ENCODE data around the gene PRKAR2A.
"Not testable (repeated sequence)": the region's sequence is repeated elsewhere in the genome, so short reads cannot be mapped to it uniquely, and the experiment has no call there.

Gene PRKAR2A

GRCh38 chr3:48776854-48777253 lies 70.8 kb downstream of the PRKAR2A start:
- DNase-seq (ENCODE audit: low read depth): no peak

- no peak for DNase-seq (ENCODE audit: low read depth)
Observed at GRCh38 chr3:48770192-48770502, 77.5 kb downstream of the PRKAR2A start.

- DNase-seq (ENCODE audit: low read depth): no peak
Observed at GRCh38 chr3:48765376-48765775, 82.3 kb downstream of the PRKAR2A start.

- DNase-seq (ENCODE audit: low read depth): no peak
Observed at GRCh38 chr3:48762816-48763215, 84.9 kb downstream of the PRKAR2A start.

- DNase-seq (ENCODE audit: low read depth): not testable (repeated sequence)
Observed at GRCh38 chr3:48759991-48760540, 87.6 kb downstream of the PRKAR2A start.

GRCh38 chr3:48759531-48759930 lies 88.1 kb downstream of the PRKAR2A start:
- DNase-seq (ENCODE audit: low read depth): not testable (repeated sequence)

- DNase-seq (ENCODE audit: low read depth): no peak
Observed at GRCh38 chr3:48759071-48759470, 88.6 kb downstream of the PRKAR2A start.

- no peak for DNase-seq (ENCODE audit: low read depth)
Observed at GRCh38 chr3:48756640-48757039, 91.0 kb downstream of the PRKAR2A start.

GRCh38 chr3:48750856-48751255 lies 96.8 kb downstream of the PRKAR2A start:
- DNase-seq (ENCODE audit: low read depth): no peak

- no peak for DNase-seq (ENCODE audit: low read depth)
Observed at GRCh38 chr3:48748754-48749153, 98.9 kb downstream of the PRKAR2A start.

- no peak for DNase-seq (ENCODE audit: low read depth)
Observed at GRCh38 chr3:48747706-48748105, 100.0 kb downstream of the PRKAR2A start.

GRCh38 chr3:48747015-48747615 lies 100.6 kb downstream of the PRKAR2A start:
- no peak for DNase-seq (ENCODE audit: low read depth)

- DNase-seq (ENCODE audit: low read depth): no peak
Observed at GRCh38 chr3:48743773-48744172, 103.9 kb downstream of the PRKAR2A start.

GRCh38 chr3:48741226-48741625 lies 106.4 kb downstream of the PRKAR2A start:
- DNase-seq (ENCODE audit: low read depth): not testable (repeated sequence)

- peak; percentile 18 for DNase-seq (ENCODE audit: low read depth)
Observed at GRCh38 chr3:48739955-48740823, 107.5 kb downstream of the PRKAR2A start.

GRCh38 chr3:48739617-48739954 lies 108.1 kb downstream of the PRKAR2A start:
- no peak for DNase-seq (ENCODE audit: low read depth)

- no peak for DNase-seq (ENCODE audit: low read depth)
Observed at GRCh38 chr3:48738926-48739616, 108.6 kb downstream of the PRKAR2A start.

GRCh38 chr3:48738144-48738536 lies 109.5 kb downstream of the PRKAR2A start:
- DNase-seq (ENCODE audit: low read depth): no peak

- DNase-seq (ENCODE audit: low read depth): not testable (repeated sequence)
Observed at GRCh38 chr3:48735075-48735767, 112.5 kb downstream of the PRKAR2A start.

- not testable (repeated sequence) for DNase-seq (ENCODE audit: low read depth)
Observed at GRCh38 chr3:48734541-48734940, 113.1 kb downstream of the PRKAR2A start.

- DNase-seq (ENCODE audit: low read depth): not testable (repeated sequence)
Observed at GRCh38 chr3:48733752-48734518, 113.7 kb downstream of the PRKAR2A start.
